Thymus (tissue), 11 donors: ENCODE data around the gene TRUB2. TPM values are rescaled to one million over a fixed set of nuclear protein-coding genes. Genes with fewer than 3 reads are reported as not detected.

ENCODE experiments used
- DNase-seq, 9 donors: peaks; one replicate each; pipeline ENCODE4 v3.0.0-alpha.2; 2013; ENCODE audit warnings: low spot score in 9 of 9, low read depth in 6 of 9, missing footprints in 1 of 9
- H3K27ac ChIP-seq, 2 donors: one replicate each; pipeline ENCODE4 v1.5.1; 2013; ENCODE audit warnings: control low read depth in 1 of 2, low read depth in 1 of 2, low read length in 1 of 2, mild to moderate bottlenecking in 1 of 2, moderate library complexity in 1 of 2
- H3K27me3 ChIP-seq, 2 donors: one replicate each; pipeline ENCODE4 v1.5.1; 2013; ENCODE audit warnings: low read length in 1 of 2; ENCODE audit not compliant: control insufficient read depth in 2 of 2, insufficient read depth in 1 of 2
- H3K36me3 ChIP-seq, 2 donors: one replicate each; pipeline ENCODE4 v1.5.1; 2013; ENCODE audit warnings: low read length in 1 of 2, mild to moderate bottlenecking in 1 of 2, moderate library complexity in 1 of 2; ENCODE audit not compliant: control insufficient read depth in 2 of 2, insufficient read depth in 2 of 2
- H3K4me1 ChIP-seq, 2 donors: one replicate each; pipeline ENCODE4 v1.5.1; 2013; ENCODE audit warnings: low read length in 2 of 2; ENCODE audit not compliant: control insufficient read depth in 2 of 2, insufficient read depth in 2 of 2
- H3K4me3 ChIP-seq, 2 donors: one replicate each; pipeline ENCODE4 v1.5.1; 2013; ENCODE audit warnings: low read length in 2 of 2, control low read depth in 1 of 2, mild to moderate bottlenecking in 1 of 2
- H3K9me3 ChIP-seq, 2 donors: one replicate each; pipeline ENCODE4 v1.5.1; 2013; ENCODE audit warnings: low read length in 1 of 2, mild to moderate bottlenecking in 1 of 2; ENCODE audit not compliant: control insufficient read depth in 2 of 2, insufficient read depth in 1 of 2
- WGBS: extraction: QIAGEN DNeasy Blood & Tissue Kit; methylation state at CpG from one replicate; pipeline ENCODE4 v1.1.7; 2013; 5-methylcytosine and 5-hydroxymethylcytosine counted together
- polyA plus RNA-seq: library from polyadenylated mRNA; stranded (reverse); fragments of 200-250 nt; gene quantifications from one replicate; pipeline ENCODE4 v1.2.3, GENCODE V29; 2013
- total RNA-seq: library from RNA; stranded (reverse); fragments of 120-200 nt; gene quantifications from one replicate; pipeline ENCODE4 v1.2.4, GENCODE V29; 2013
- donor health status: healthy.

The TRUB2 gene
- total and polyA plus RNA-seq, 2 donors: 14.9 to 20.3 TPM

DNA sequence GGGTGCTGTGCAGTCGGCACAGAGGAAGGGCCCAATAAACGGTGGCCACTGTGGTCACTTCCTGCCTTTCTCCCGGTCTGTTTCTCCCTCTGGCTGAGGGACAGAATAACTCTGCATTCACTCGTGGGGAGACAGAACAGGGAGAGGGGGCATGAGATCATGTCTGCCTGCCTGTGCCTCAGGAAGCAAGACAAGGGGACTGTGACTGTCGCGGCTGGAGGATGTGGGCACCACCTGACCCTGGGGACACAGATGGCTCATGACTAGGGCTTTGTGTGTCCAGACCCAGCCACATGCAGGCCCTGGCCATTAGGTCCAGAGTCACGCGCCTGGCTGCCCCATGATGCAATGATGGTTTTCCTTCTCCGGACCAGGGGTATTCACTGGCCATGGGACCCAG, 5.8 kb downstream of the TRUB2 start:
- H3K27me3 ChIP-seq: no peaks in the 10 kb centered on the region
- no peak overlapping the region for H3K27ac ChIP-seq
- H3K4me1 ChIP-seq: peaks cover 0 to 3% of the 10 kb centered on the region in 2 donors
- no peak for DNase-seq
- H3K4me3 ChIP-seq: no peak overlapping the region
- WGBS: 94% methylated on average over 9 of the region's 9 CpGs
- H3K36me3 ChIP-seq: peaks cover 22 to 33% of the 10 kb centered on the region in 2 donors
- no peaks in the 10 kb centered on the region for H3K9me3 ChIP-seq

- Histone ChIP-seq H3K4me1 (no peaks in the 10 kb centered on the region), H3K4me3 (no peak overlapping the region), H3K36me3 (peaks cover 36 to 49% of the 10 kb centered on the region in 2 donors), H3K9me3 (no peaks in the 10 kb centered on the region), H3K27me3 (no peaks in the 10 kb centered on the region), H3K27ac (no peak overlapping the region)
- DNase-seq: no peak
- 98% methylated on average over 4 of the region's 4 CpGs for WGBS
Measured at GRCh38 chr9:128314697-128315096, 7.5 kb downstream of the TRUB2 start.

DNA sequence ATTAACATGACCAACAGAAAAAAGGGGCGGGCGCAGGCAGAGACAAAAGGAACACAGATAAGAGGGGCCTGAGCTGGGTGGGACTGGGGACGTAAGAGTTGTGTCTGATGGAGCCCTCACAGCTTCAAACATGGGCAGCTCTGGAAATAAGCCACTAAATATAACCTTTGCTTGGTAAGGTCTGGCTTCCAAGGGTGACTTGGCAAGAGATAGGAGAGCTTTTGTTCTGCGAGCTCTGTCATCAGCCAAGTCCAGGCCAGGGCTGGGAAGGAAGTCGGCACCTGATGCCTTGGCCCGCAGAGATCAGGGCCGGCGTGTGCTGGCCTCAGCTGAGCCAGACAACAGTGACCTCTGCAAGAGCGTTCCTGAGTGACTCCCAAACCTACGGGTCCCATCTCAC, 11.8 kb downstream of the TRUB2 start:
- 97% methylated on average over 10 of the region's 10 CpGs for WGBS

DNA sequence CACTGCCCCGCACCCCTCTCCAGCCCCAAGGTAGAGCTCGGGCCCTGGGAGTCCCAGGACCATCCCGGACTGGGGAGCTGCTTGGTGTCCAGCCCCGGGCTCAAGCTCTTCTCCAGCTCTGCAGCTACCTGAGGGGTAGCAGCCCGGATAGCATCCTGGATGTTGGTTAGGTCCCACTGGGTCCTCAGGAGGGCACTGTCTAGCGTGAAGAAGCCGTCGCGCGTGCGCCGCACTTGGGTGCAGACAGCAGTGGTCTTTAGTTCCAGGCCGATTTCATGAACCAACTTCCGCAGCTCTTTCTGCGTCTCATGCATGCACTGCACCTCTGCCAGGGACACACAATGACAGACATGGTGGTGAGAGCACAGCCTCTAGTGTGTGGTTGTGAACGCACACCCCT, 12.7 kb downstream of the TRUB2 start:
- H3K4me1 ChIP-seq: no peaks in the 10 kb centered on the region
- no peaks in the 10 kb centered on the region for H3K27me3 ChIP-seq
- H3K36me3 ChIP-seq: peaks cover 32 to 36% of the 10 kb centered on the region in 2 donors
- 98% methylated on average over 16 of the region's 16 CpGs for WGBS
- no peak for DNase-seq
- no peak overlapping the region for H3K4me3 ChIP-seq
- no peak overlapping the region for H3K27ac ChIP-seq
- no peaks in the 10 kb centered on the region for H3K9me3 ChIP-seq

More for the DNA sequence above, 11.8 kb downstream of the TRUB2 start:
- no peak overlapping the region for H3K27ac ChIP-seq
- peaks cover 39 to 43% of the 10 kb centered on the region in 2 donors for H3K36me3 ChIP-seq
- no peaks in the 10 kb centered on the region for H3K4me1 ChIP-seq
- H3K4me3 ChIP-seq: no peak overlapping the region
- DNase-seq: no peak
- no peaks in the 10 kb centered on the region for H3K27me3 ChIP-seq
- H3K9me3 ChIP-seq: no peaks in the 10 kb centered on the region

- Histone ChIP-seq H3K4me1 (no peaks in the 10 kb centered on the region), H3K27ac (no peak overlapping the region), H3K36me3 (peaks cover 11 to 19% of the 10 kb centered on the region in 2 donors), H3K27me3 (no peaks in the 10 kb centered on the region), H3K4me3 (no peak overlapping the region), H3K9me3 (no peaks in the 10 kb centered on the region)
- DNase-seq: no peak
- WGBS: 94% methylated on average over 5 of the region's 5 CpGs
Measured at GRCh38 chr9:128304971-128305288, 17.3 kb downstream of the TRUB2 start.

GRCh38 chr9:128304136-128304970, 17.9 kb downstream of the TRUB2 start:
- WGBS: 97% methylated on average over 9 of the region's 9 CpGs
- Histone ChIP-seq H3K9me3 (no peaks in the 10 kb centered on the region), H3K27ac (no peak overlapping the region), H3K4me1 (no peaks in the 10 kb centered on the region), H3K36me3 (peaks cover 6 to 13% of the 10 kb centered on the region in 2 donors), H3K4me3 (no peak overlapping the region), H3K27me3 (no peaks in the 10 kb centered on the region)
- DNase-seq: no peak

- Histone ChIP-seq H3K4me3 (no peak overlapping the region), H3K36me3 (no peaks in the 10 kb centered on the region), H3K27ac (no peak overlapping the region), H3K27me3 (no peaks in the 10 kb centered on the region), H3K9me3 (no peaks in the 10 kb centered on the region), H3K4me1 (no peaks in the 10 kb centered on the region)
- no peak for DNase-seq
- WGBS: 96% methylated on average over 20 of the region's 20 CpGs
Measured at GRCh38 chr9:128298535-128299482, 23.4 kb downstream of the TRUB2 start.

DNA sequence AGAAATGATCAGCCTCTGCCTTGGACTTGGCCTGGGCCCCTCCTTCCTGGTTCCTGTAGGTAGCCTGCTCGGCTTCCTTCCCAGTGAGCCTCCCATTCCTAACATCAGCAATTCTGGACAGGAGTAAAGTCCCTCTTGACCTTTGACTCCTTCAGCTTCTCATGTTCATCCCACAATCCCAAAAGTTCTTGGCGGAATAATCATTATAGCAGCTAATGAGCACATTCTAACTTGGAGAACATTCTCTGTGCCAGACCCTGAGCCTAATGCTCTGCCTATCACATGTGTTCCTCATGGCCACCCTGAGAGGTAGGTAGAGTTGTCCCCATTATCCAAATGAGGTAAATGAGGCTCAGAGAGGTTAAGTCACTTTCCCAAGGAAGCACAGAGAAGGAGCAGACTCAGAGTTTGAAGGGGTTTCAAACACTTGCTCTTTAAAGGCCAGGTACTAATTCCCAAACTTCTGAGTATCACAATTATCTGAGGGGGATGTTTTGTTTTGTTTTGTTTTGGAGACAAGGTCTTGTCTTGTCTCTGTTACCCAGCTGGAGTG, 24.9 kb downstream of the TRUB2 start:
- H3K4me1 ChIP-seq: no peaks in the 10 kb centered on the region
- 98% methylated on average over 2 of the region's 2 CpGs for WGBS

More for the DNA sequence above, 24.9 kb downstream of the TRUB2 start:
- no peaks in the 10 kb centered on the region for H3K27me3 ChIP-seq
- H3K9me3 ChIP-seq: no peaks in the 10 kb centered on the region
- DNase-seq: no peak
- no peaks in the 10 kb centered on the region for H3K36me3 ChIP-seq
- no peak overlapping the region for H3K4me3 ChIP-seq
- no peak overlapping the region for H3K27ac ChIP-seq
